ENCODE results near the gene RTN4. TPM values are rescaled to one million over a fixed set of nuclear protein-coding genes. Genes with fewer than 3 reads are reported as not detected.

The RTN4 gene
- total and polyA plus RNA-seq, 4 donors, result 168 to 311 (median 230) TPM

- Histone ChIP-seq H3K9me3 (ENCODE audit: control insufficient read depth in 4 of 4, insufficient read depth in 3 of 4, low read length in 3 of 4) (no peaks in the 10 kb centered on the region), H3K4me1 (ENCODE audit: control insufficient read depth in 5 of 5, insufficient read depth in 5 of 5, low read length in 5 of 5) (peaks cover 0 to 11% (median 9%) of the 10 kb centered on the region in 5 donors), H3K27me3 (ENCODE audit: control insufficient read depth in 3 of 3, insufficient read depth in 3 of 3, low read length in 2 of 3) (no peaks in the 10 kb centered on the region), H3K9ac (ENCODE audit: insufficient read depth in 1 of 2, low read length in 2 of 2) (no peak overlapping the region), H3K36me3 (ENCODE audit: control insufficient read depth in 4 of 4, insufficient read depth in 4 of 4, low read length in 4 of 4) (peaks cover 0 to 2% (median 0%) of the 10 kb centered on the region in 4 donors), H3K4me3 (no peak overlapping the region), H3K27ac (ENCODE audit: low read depth in 1 of 2, low read length in 1 of 2) (no peak overlapping the region)
- 99% methylated on average over 3 of the region's 3 CpGs for WGBS, 2 donors
- ATAC-seq (ENCODE audit: insufficient read depth, low FRiP score) (no peak), DNase-seq (no peak)
- TF ChIP-seq CTCF (IDR thresholded peaks at IDR 0.05; ENCODE audit: control extremely low read depth, extremely low read depth), result no peak
Observed at GRCh38 chr2:55017428-55017827, 32.8 kb downstream of the RTN4 start.

GRCh38 chr2:55014962-55015939 is 35.0 kb downstream of the RTN4 start:
- Histone ChIP-seq H3K4me1 (ENCODE audit: control insufficient read depth in 5 of 5, insufficient read depth in 5 of 5, low read length in 5 of 5) (peaks cover 0 to 30% (median 13%) of the 10 kb centered on the region in 5 donors), H3K4me3 (no peak overlapping the region), H3K9ac (ENCODE audit: insufficient read depth in 1 of 2, low read length in 2 of 2) (no peak overlapping the region), H3K36me3 (ENCODE audit: control insufficient read depth in 4 of 4, insufficient read depth in 4 of 4, low read length in 4 of 4) (peaks cover 0 to 2% (median 0%) of the 10 kb centered on the region in 4 donors), H3K27me3 (ENCODE audit: control insufficient read depth in 3 of 3, insufficient read depth in 3 of 3, low read length in 2 of 3) (no peaks in the 10 kb centered on the region), H3K27ac (ENCODE audit: low read depth in 1 of 2, low read length in 1 of 2) (no peak overlapping the region), H3K9me3 (ENCODE audit: control insufficient read depth in 4 of 4, insufficient read depth in 3 of 4, low read length in 3 of 4) (no peaks in the 10 kb centered on the region)
- peak; percentile 45 for TF ChIP-seq CTCF (IDR thresholded peaks at IDR 0.05; ENCODE audit: control extremely low read depth, extremely low read depth)
- WGBS, 2 donors, result 44 to 68% methylated on average over 6 of the region's 6 CpGs
- ATAC-seq (ENCODE audit: insufficient read depth, low FRiP score) (no peak), DNase-seq (peak; percentile 58 to 82 (median 68))

GRCh38 chr2:55013936-55014335 is 36.3 kb downstream of the RTN4 start:
- no peak for DNase-seq
- Histone ChIP-seq H3K36me3 (ENCODE audit: control insufficient read depth in 4 of 4, insufficient read depth in 4 of 4, low read length in 4 of 4) (peaks cover 0 to 2% (median 0%) of the 10 kb centered on the region in 4 donors), H3K9ac (ENCODE audit: insufficient read depth in 1 of 2, low read length in 2 of 2) (no peak overlapping the region), H3K9me3 (ENCODE audit: control insufficient read depth in 4 of 4, insufficient read depth in 3 of 4, low read length in 3 of 4) (no peaks in the 10 kb centered on the region), H3K4me3 (no peak overlapping the region), H3K4me1 (ENCODE audit: control insufficient read depth in 5 of 5, insufficient read depth in 5 of 5, low read length in 5 of 5) (peaks cover 1 to 40% (median 16%) of the 10 kb centered on the region in 5 donors), H3K27ac (ENCODE audit: low read depth in 1 of 2, low read length in 1 of 2) (no peak overlapping the region), H3K27me3 (ENCODE audit: control insufficient read depth in 3 of 3, insufficient read depth in 3 of 3, low read length in 2 of 3) (no peaks in the 10 kb centered on the region)
- 50 to 53% methylated on average over 1 of the region's 1 CpG for WGBS, 2 donors
- ATAC-seq (ENCODE audit: insufficient read depth, low FRiP score), result no peak
- no peak for TF ChIP-seq CTCF (IDR thresholded peaks at IDR 0.05; ENCODE audit: control extremely low read depth, extremely low read depth)

Measured in lung (tissue), 12 donors.